HepG2 (cell line): ENCODE data around the gene CYP4F12. TPM values are rescaled to one million over a fixed set of nuclear protein-coding genes. Genes with fewer than 3 reads are reported as not detected.
A peak's percentile ranks its signal among the peaks of the same experiment; 100 is the strongest.

ENCODE experiments used
- FOSL2 ChIP-seq: sonication (generic); formaldehyde crosslinking; IDR thresholded peaks from 2 replicates; pipeline ENCODE4 v1.4.0; 2020; ENCODE audit warnings: missing genetic modification reagents
- FOXO1 ChIP-seq: sonication (generic); formaldehyde crosslinking; IDR thresholded peaks from 2 replicates; pipeline ENCODE4 v1.4.0; 2020; ENCODE audit warnings: missing genetic modification reagents
- HIC2 ChIP-seq: sonication (generic); formaldehyde crosslinking; IDR thresholded peaks from 2 replicates; pipeline ENCODE4 v1.9.0; 2022; ENCODE audit warnings: low read depth, missing genetic modification reagents
- IRF2 ChIP-seq: IDR thresholded peaks from 2 replicates; pipeline ENCODE4 v1.6.1; 2018; ENCODE audit warnings: missing genetic modification reagents, missing compliant biosample characterization
- MED1 ChIP-seq: sonication (generic); formaldehyde crosslinking; IDR thresholded peaks from 2 replicates; pipeline ENCODE4 v1.4.0; 2020; ENCODE audit warnings: missing genetic modification reagents
- NFE2 ChIP-seq: sonication (generic); formaldehyde crosslinking; IDR thresholded peaks from 2 replicates; pipeline ENCODE4 v1.4.0; 2020; ENCODE audit warnings: missing genetic modification reagents
- ONECUT2 ChIP-seq: sonication (generic); formaldehyde crosslinking; IDR thresholded peaks from 2 replicates; pipeline ENCODE4 v1.4.0; 2020; ENCODE audit warnings: missing genetic modification reagents
- RXRA ChIP-seq: sonication (generic); formaldehyde crosslinking; IDR thresholded peaks from 2 replicates; pipeline ENCODE4 v1.5.1; 2020; ENCODE audit warnings: missing genetic modification reagents
- SOX13 ChIP-seq, 3 experiments: fragments of 450-650 bp in 1 of 3; sonication (generic) in 1 of 3; formaldehyde crosslinking in 1 of 3; IDR thresholded peaks in 2 of 3; conservative IDR thresholded peaks in 1 of 3; 2 replicates each; pipeline versions ENCODE4 v1.5.0 to v1.6.1; 2016 to 2020; ENCODE audit warnings: antibody characterized with exemption in 1 of 3, mild to moderate bottlenecking in 1 of 3, missing compliant biosample characterization in 1 of 3, missing genetic modification reagents in 1 of 3, moderate library complexity in 1 of 3
- TARDBP ChIP-seq: sonication (generic); formaldehyde crosslinking; IDR thresholded peaks from 2 replicates; pipeline ENCODE4 v1.8.0; 2022; ENCODE audit warnings: mild to moderate bottlenecking, missing genetic modification reagents
- ZBTB7B ChIP-seq: sonication (generic); formaldehyde crosslinking; IDR thresholded peaks from 2 replicates; pipeline ENCODE4 v1.4.0; 2020; ENCODE audit warnings: missing genetic modification reagents
- ZMYM4 ChIP-seq: sonication (generic); formaldehyde crosslinking; IDR thresholded peaks from 2 replicates; pipeline ENCODE4 v1.8.1; 2023; ENCODE audit warnings: mild to moderate bottlenecking, missing genetic modification reagents
- ZNF292 ChIP-seq: sonication (generic); formaldehyde crosslinking; IDR thresholded peaks from 2 replicates; pipeline ENCODE4 v1.8.1; 2022; ENCODE audit warnings: mild to moderate bottlenecking, low read depth, missing genetic modification reagents, borderline replicate concordance
- ZNF326 ChIP-seq: sonication (generic); formaldehyde crosslinking; IDR thresholded peaks from 2 replicates; pipeline ENCODE4 v1.4.0; 2020; ENCODE audit warnings: missing genetic modification reagents, borderline replicate concordance
- ZNF687 ChIP-seq: sonication (generic); formaldehyde crosslinking; IDR thresholded peaks from 2 replicates; pipeline ENCODE4 v1.5.1; 2020; ENCODE audit warnings: mild to moderate bottlenecking, missing genetic modification reagents, moderate library complexity
- ZNF883 ChIP-seq: sonication (generic); formaldehyde crosslinking; IDR thresholded peaks from 2 replicates; pipeline ENCODE4 v1.5.1; 2020; ENCODE audit warnings: mild to moderate bottlenecking, missing genetic modification reagents; ENCODE audit errors: not compliant biosample characterization
- polyA plus RNA-seq, 8 experiments: library from polyadenylated mRNA; depleted of rRNA in 3 of 8; stranded (reverse) in 7 of 8; unstranded in 1 of 8; fragments of >200 nt; fragmentation: Illumina TruSeq in 4 of 8; extraction: Trizol in 4 of 8; gene quantifications; 2 replicates each; pipeline versions ENCODE4 v1.2.1 to v1.2.3, GENCODE V29; 2011 to 2016; ENCODE audit warnings: low read depth in 4 of 8, missing spikeins in 1 of 8, mixed read lengths in 1 of 8; ENCODE audit not compliant: insufficient read depth in 1 of 8
- total RNA-seq, 5 experiments: library from RNA; depleted of rRNA; stranded (reverse); fragments of >200 nt; fragmentation: Illumina TruSeq; extraction: Trizol; gene quantifications; 2 replicates each; pipeline ENCODE4 v1.2.3, GENCODE V29; 2016; ENCODE audit warnings: low read depth in 1 of 5
- TF ChIP-seq, protein P1 (sequence below): sonication (generic); formaldehyde crosslinking; IDR thresholded peaks from 2 replicates; pipeline ENCODE4 v1.4.0; 2020; ENCODE audit warnings: missing genetic modification reagents, borderline replicate concordance

Gene CYP4F12
- total and polyA plus RNA-seq, 2 of the 13 experiments (the other 11 are each of a cell fraction or from before 2014, with no cell fraction given) = 29.9 to 30.8 TPM

GRCh38 chr19:15673176-15673654 lies 328 bp downstream of the CYP4F12 start (continued):
- peak; percentile 13; the same call in 1 of the 2 replicates for TF ChIP-seq MED1
- TF ChIP-seq RXRA = no peak; the same call in none of the 2 replicates
- no peak for TF ChIP-seq IRF2 (CRISPR knock-in tag)
- TF ChIP-seq ZNF326 = no peak
- peak; percentile 50; the same call in 1 of the 2 replicates for TF ChIP-seq FOXO1 (CRISPR knock-in tag)
- peak; percentile 73; the same call in 1 of the 2 replicates for TF ChIP-seq ZBTB7B (CRISPR knock-in tag)
- TF ChIP-seq, protein P1, sequence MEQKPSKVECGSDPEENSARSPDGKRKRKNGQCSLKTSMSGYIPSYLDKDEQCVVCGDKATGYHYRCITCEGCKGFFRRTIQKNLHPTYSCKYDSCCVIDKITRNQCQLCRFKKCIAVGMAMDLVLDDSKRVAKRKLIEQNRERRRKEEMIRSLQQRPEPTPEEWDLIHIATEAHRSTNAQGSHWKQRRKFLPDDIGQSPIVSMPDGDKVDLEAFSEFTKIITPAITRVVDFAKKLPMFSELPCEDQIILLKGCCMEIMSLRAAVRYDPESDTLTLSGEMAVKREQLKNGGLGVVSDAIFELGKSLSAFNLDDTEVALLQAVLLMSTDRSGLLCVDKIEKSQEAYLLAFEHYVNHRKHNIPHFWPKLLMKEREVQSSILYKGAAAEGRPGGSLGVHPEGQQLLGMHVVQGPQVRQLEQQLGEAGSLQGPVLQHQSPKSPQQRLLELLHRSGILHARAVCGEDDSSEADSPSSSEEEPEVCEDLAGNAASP (CRISPR knock-in tag) = 0 out of 2 replicates have a peak, but pooled peaks have one; percentile 15
- TF ChIP-seq ZNF883 = no peak
- peak; percentile 67 for TF ChIP-seq ZNF292 (CRISPR knock-in tag)
- TF ChIP-seq SOX13 (IDR thresholded peaks at IDR 0.05) = no peak
- peak in 1 of 2 experiments; percentile 34; a peak in 1 of 4 replicates for TF ChIP-seq SOX13 (CRISPR knock-in tag; conservative IDR thresholded peaks at IDR 0.05 in 1 of 2, IDR thresholded peaks at IDR 0.05 in 1 of 2)
- TF ChIP-seq FOSL2 = peak; percentile 23; the same call in 1 of the 2 replicates
- no peak for TF ChIP-seq NFE2 (CRISPR knock-in tag)
- peak; percentile 81 for TF ChIP-seq ZNF687 (CRISPR knock-in tag)
- no peak for TF ChIP-seq ONECUT2 (CRISPR knock-in tag)
- TF ChIP-seq ZMYM4 = 0 out of 2 replicates have a peak, but pooled peaks have one; percentile 8
- TF ChIP-seq TARDBP (CRISPR knock-in tag) = peak; percentile 55; the same call in 1 of the 2 replicates
- peak; percentile 59; the same call in 1 of the 2 replicates for TF ChIP-seq HIC2 (CRISPR knock-in tag)
- TF ChIP-seq, all 625 proteins: peak for 122
